ENCODE measurements around the gene STING1. TPM values are rescaled to one million over a fixed set of nuclear protein-coding genes. Genes with fewer than 3 reads are reported as not detected.

Gene STING1
- total and polyA plus RNA-seq, 2 of the 13 experiments (the other 11 are each of a cell fraction or from before 2014, with no cell fraction given), result 1.3 to 4.4 TPM

DNA sequence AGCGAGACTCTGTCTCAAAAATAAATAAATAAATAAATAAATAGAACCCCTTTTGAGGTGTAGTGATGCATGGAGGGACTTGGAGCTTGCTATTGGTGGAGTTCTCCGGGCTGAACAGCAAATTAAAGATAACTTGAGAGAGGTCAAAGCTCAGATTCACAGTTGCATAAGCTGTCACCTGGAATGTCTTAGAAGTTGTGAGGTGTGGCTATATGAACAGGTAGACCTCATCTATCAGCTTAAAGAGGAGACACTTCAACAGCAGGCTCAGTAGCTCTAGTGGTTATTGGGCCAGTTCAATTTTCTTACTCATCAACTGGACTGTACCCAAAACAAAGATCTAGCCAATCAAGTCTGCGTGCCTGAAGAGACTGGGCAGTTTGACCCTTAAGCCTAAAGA is 11.7 kb upstream of the STING1 start:
- H3K36me3 ChIP-seq (replicated peaks in 1 of 2; ENCODE audit: control insufficient read depth in 1 of 2, insufficient read depth in 2 of 2, low read length in 2 of 2), result no peaks in the 10 kb centered on the region
- H3K9me3 ChIP-seq (ENCODE audit: low read length), result no peaks in the 10 kb centered on the region
- 0 out of 2 replicates have a peak, but pooled peaks cover 10% of the 10 kb centered on the region for H3K4me1 ChIP-seq (ENCODE audit: insufficient read depth, low read length)
- no peak for TF ChIP-seq ZNF782 (CRISPR knock-in tag; IDR thresholded peaks at IDR 0.05; ENCODE audit: borderline replicate concordance)
- no peak for TF ChIP-seq ATF7-NPFF (CRISPR knock-in tag; IDR thresholded peaks at IDR 0.05; ENCODE audit: low read depth)
- TF ChIP-seq HOXA9 (CRISPR knock-in tag; IDR thresholded peaks at IDR 0.05; ENCODE audit: borderline replicate concordance), result no peak
- TF ChIP-seq ZSCAN12 (CRISPR knock-in tag; IDR thresholded peaks at IDR 0.05), result no peak
- TF ChIP-seq CBX5 (CRISPR knock-in tag; IDR thresholded peaks at IDR 0.05; ENCODE audit: borderline replicate concordance), result no peak
- no peak for TF ChIP-seq SIX1 (CRISPR knock-in tag; IDR thresholded peaks at IDR 0.05; ENCODE audit: borderline replicate concordance)
- no peak for TF ChIP-seq HDAC6 (IDR thresholded peaks at IDR 0.05; ENCODE audit: low read depth, low read length)
- TF ChIP-seq, protein P1, sequence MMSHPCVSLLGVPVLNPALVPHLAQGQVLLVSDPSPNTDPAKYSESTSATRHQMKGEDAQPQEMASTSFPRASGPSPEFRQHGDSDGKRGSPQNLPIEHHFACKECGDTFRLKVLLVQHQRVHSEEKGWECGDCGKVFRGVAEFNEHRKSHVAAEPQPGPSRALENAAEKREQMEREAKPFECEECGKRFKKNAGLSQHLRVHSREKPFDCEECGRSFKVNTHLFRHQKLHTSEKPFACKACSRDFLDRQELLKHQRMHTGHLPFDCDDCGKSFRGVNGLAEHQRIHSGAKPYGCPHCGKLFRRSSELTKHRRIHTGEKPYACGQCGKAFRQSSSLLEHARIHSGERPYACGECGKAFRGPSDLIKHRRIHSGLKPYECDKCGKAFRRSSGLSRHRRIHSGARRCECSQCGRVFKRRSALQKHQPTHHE (CRISPR knock-in tag; IDR thresholded peaks at IDR 0.05; ENCODE audit: borderline replicate concordance), result no peak
- TF ChIP-seq SMC3 (IDR thresholded peaks at IDR 0.05; ENCODE audit: low read length), result no peak
- H3K4me3 ChIP-seq (replicated peaks in 1 of 3; ENCODE audit: insufficient read depth in 1 of 3, low read depth in 2 of 3, low read length in 3 of 3), result no peak overlapping the region
- no peak overlapping the region for H3K9ac ChIP-seq (ENCODE audit: insufficient read depth, low read depth, low read length)
- H3K27ac ChIP-seq (ENCODE audit: extremely low read length, insufficient read depth, low read length), result no peak overlapping the region
- CTCF ChIA-PET (ENCODE audit: low intra/inter-chr PET ratio, low total read pairs), result no interaction called here
- FAIRE-seq, result no peak
- H3K79me2 ChIP-seq (ENCODE audit: insufficient read depth, low read length), result no peaks in the 10 kb centered on the region
- in situ Hi-C loops (cut with HindIII; ENCODE audit: extremely low pct_ligation_motif_present, low pct_unique_long_range_greater_than_20kb) (no loop called here), intact Hi-C loops (cut with micrococcal nuclease; ENCODE audit: unreplicated experiment) (no loop called here)
- H3K4me2 ChIP-seq (ENCODE audit: low read depth, low read length), result no peak overlapping the region
- POLR2A ChIA-PET, result interaction anchor here (1.7 kb wide), 1 partner anchor 9 kb away, joined by 11 read pairs; no protein-coding TSS in a partner anchor
- no peaks in the 10 kb centered on the region for H4K20me1 ChIP-seq (ENCODE audit: insufficient read depth, low read length)
- no peaks in the 10 kb centered on the region for H3K27me3 ChIP-seq (ENCODE audit: control insufficient read depth in 1 of 2, insufficient read depth in 2 of 2, low read length in 2 of 2)
- ATAC-seq, result no peak
- DNase-seq (ENCODE audit: low spot score), result no peak
- no TSS peak for BruUV-seq (replicated peaks)
- H2AFZ ChIP-seq (ENCODE audit: low read length), result no peak overlapping the region
- 63% methylated on average over 3 of the region's 3 CpGs for WGBS (ENCODE audit: low lambda C conversion rate)

Measured in HepG2 (cell line).